SIG-M5 treated with dmso at 0.1 percent for 504 hours (cell line): ENCODE data around the gene BHLHA15.

ENCODE experiments used
- DNase-seq: peaks from one replicate; lab custom pipeline; 2025; ENCODE audit not compliant: unreplicated experiment; lab: John Stamatoyannopoulos, UW

Gene BHLHA15

DNA sequence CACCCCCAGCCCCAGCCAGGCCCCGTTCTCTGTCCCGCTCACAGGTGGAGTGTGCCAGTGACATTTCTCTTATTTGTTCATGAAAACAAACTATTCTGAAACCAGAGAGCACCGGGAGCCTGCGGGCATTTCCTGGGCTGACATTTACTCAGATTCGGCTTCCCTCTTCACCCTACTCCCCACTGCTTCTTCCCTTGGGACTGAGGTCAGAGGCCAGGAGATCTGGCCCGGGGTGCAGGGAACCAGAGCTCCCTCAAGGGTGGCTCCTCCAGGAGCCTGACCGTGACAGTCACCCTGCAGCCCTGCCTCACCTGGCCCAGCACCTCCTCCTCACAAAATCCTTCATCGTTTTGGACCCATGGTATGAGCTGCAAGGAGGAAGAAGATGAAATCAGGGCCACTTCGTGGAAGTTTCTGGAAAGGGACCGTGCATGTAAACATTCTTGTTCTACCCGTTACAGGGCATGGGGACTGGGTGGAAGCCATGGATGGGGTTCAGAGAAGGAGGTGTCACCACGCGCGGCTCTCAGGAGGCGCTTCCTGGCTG lies 12.2 kb downstream of the BHLHA15 start:
- peak; percentile 14 for DNase-seq

DNA sequence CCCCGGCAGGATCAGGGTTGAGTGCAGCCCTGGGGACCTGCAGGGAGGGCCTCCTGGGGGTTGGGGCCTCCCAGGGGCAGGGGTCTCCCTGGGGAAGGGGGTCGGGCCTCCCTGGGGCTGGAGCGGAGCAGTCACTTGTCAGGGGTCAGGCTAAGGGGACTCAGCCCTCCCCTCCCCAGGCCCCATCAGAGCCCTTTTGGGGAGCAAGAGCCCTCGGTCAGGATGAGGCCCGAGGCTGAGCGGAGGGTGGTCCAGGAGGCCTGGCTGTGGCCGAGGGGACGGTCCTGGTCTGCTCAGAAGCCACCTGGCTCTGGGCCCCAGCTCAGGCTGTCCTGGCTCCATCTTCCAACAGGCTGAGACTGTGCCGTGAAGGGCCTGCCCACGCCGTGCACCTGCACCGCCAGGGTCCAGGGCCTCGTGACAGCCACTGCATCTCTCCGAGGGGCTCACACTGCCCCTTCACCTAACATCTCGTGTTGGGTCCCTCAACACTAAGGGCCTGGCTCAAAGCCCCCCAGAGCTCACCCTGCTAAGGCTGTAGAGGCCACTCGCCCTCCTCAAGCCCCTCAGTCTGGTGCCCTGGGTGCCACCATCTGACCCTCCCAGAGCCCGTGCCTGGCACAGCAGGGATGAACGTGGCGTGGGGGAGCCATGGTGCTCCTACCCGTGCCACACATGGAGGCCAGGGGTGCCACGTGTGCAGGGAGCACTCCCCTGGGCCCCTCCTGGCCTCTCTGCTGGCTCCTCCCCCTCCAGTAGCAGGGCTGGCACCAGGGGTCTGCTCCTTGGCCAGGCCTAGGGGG lies 12.9 kb downstream of the BHLHA15 start:
- DNase-seq: no peak

DNA sequence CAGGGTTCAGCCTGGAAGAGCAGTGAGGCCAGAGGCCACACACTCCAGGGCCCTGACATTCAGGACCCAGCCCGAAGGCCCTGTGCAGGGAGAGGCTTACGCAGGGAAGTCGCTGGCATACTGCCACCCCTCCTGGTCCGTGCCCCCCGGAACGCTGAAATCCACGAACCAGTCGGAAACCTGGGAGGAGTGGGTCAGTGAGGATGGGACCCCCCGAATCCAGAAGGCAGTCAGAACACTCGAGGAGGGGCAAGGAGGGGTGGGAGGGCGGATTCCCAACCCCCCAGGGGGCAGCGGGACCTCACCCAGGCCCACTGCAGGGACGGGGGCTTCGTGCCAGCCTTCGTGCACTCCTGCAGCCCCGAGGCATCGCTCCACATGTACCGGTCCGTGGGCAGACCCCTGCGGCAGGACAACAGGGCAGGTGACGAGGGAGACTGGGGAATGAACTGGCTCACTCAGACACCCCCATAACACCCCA lies 13.5 kb downstream of the BHLHA15 start:
- DNase-seq: no peak

DNA sequence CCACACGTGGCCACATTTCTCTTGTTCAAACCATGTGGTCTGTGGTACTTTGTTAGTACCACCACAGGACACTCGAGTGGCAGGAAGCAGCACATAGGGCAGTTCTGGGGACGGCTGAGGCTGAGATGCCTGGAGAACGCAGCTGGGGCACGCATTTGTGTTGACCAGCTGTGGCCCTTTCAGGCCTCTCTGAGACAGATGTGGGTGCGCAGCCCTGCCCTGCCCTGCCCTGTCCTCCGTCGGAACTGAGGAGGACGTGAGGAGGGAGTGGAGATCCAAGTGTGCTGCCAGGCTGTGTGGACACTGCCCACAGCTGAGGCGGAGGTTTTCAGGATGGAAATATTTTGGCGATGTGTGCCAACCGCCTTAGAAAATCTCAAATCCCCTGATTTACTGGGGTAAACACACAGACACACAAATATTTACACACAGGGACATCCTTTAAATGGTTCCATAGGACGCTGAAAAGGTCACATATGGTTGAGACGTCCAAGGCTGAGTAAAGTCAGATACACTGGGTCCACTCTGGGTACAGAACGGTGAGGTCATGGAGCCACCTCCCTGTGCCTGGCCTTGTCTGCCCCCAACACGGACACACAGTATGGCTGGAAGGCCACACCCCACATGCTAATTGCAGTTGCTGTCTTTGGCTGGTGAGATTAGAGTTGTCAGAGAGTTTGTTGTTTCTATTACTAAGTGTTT lies 14.8 kb downstream of the BHLHA15 start:
- no peak for DNase-seq

DNA sequence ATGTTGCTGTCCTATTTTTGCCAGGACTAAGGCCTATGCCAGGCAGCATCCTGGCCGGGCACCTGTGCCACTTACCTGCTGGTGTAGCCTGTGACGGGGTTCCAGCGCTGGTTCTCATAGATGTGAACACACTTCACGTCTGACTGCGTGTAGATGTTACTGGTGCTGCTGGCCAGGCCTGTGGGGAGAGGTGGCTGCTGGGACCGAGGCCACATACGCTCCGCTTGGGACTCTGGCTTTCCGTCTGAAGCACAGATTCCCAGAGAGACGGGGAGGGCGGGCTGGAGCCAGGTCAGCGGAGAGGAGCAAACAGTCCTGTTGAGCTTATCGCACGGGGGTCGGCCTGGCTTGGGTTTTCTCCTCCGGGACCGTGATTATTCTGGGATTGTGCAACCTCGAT lies 16.7 kb downstream of the BHLHA15 start:
- no peak for DNase-seq

DNA sequence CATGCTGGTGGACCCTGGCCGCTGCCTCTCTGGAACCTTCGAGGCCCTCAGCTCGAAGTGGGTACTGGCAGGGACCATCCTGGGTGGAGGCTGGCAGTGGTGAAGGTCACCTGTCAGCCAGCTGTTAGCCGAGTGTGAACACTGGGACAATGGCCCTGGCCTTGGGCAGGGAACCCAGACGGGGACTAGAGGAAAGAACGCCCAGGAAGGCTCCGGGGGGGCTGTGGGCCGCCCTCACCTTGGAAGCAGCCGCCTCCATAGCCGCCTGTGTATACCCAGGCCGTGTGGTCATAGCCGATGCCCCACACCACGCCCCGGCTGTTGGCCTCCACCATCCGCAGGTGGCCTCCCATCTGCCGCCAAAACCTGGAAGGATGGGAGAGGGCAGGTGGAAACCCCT lies 17.6 kb downstream of the BHLHA15 start:
- DNase-seq: no peak

DNA sequence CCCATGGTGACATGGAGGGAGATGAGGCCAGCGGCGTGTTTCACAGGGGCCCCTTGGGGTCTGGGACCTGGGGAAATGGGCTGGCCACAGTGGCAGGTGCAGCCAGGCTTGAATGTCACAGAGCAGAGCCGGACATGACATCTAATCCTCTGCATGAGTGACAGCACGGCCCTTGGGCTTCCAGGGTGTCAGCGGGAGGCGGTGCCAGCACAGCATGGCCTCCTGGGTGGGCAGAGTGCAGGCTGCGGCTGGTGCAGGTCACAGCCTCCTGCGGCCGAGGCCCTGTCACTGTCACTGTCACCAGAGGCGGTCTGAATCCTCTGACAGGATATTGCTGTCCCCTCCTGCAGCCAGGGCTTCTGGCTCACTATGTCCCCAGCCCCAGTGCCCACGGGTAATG lies 18.2 kb downstream of the BHLHA15 start:
- no peak for DNase-seq

DNA sequence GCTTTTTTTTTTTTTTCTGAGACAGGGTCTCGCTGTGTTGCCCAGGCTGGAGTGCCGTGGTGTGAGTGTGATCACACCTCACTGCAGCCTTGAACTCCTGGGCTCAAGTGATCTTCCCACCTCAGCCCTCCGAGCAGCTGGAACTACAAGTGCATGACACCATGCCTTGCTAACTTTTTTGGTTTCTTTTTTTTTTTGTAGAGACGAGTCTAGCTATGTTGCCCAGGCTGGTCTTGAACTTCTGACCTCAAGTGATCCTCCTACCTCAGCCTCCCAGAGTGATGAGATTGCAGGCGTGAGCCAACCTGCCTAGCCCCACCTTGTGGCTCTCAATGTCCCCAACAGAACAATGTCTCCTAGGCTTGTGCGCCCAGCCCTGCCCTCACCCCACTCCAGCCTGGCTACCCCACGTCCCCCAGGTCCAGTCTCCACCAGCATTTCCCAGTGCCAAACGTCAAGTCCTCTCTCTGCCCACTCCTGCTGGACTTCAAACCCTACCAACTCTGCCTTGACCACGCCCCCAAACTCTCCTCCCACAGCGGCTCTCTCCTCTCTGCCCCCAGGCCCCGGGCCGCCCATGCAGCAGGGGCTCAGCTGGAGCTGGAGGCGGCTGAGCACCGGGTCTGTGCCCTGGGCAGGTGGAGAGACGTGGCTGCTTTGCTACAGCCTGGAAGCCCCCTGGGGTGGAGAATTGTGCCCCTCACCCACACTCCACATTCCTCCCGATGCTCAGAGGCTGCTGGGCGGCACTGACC lies 18.9 kb downstream of the BHLHA15 start:
- DNase-seq: no peak

DNA sequence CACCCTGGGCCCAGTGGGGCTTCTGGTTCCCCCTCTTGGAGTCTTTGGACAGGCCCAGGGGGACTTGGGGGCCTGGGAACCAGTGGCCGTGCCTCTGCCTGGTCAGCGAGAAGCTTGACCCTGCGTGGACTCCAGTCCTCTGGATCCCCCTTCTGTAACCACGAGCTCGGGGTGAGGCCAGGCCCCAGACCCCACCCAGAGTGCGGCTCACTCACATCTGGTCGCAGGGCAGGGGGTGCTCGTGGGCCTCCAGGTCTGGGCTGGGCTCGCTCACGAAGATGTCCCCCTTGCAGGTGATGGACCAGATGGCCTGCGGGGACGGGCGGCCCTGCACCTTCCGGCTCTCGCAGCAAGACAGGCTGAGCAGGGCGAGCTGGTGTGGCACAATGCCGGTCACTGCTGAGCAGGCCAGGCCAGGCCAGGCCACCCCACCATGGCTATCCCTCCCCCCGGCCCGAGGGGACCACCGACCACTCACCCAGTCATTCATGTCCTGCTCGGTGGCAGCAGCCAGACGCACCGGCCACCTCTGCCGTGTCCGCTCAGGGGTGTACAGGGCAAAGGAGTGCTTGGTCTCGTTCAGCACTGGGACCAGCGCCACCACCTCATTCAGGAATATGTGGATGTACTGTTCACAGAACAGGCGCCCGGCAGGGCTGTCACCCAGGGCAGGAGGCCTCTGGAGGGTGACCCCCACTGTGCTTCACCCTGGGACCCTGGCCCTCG lies 19.7 kb downstream of the BHLHA15 start:
- no peak for DNase-seq

DNA sequence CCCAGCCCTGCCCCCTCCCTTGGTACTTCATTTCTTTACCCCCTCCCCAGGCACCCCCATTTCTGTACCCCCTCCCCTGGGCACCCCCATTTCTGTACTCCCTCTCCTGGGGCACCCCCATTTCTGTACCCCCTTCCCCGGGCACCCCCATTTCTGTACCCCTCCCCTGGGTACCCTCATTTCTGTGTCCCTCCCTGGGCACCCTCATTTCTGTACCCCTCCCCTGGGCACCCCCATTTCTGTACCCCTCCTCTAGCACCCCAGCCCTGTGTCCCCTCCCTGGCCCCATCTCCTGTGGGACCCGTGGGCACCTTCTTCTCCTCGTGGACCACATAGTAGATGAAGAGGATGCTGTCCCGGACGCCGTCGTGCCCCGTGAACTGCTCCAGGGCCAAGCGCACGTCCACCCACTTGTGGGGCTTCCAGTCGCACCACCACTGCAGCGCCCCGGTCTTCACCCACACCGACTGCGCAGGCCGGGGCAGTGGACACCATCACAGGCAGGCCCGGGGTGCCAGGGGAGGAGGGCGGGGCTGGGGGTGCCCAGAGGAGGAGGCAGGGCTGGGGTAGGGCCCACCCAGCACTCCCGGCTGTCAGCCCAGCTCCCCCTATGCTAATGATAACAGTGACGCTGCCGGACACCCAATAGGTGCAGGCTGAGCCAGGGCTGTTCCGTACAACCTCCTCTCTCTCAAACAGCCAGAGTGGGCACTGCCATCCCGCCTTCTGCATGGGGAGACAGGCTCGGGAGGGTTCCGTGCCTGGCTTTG lies 20.4 kb downstream of the BHLHA15 start:
- DNase-seq: no peak

DNA sequence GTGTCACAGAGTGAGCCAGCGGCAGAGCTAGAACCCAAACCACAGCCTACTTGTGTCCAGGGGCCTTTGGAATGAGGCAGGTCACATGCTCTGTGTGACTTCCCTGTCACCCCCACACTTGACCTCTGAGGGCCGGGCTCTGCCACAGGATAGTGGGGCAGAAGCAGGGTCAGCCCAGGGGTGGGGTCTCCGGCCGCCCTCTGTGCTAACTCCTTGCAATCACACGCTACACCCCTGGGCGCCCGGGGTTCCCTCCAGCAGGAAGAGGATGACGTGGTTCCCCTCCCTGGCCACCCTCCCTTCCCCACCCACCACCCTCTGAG lies 21.0 kb downstream of the BHLHA15 start:
- DNase-seq: no peak

DNA sequence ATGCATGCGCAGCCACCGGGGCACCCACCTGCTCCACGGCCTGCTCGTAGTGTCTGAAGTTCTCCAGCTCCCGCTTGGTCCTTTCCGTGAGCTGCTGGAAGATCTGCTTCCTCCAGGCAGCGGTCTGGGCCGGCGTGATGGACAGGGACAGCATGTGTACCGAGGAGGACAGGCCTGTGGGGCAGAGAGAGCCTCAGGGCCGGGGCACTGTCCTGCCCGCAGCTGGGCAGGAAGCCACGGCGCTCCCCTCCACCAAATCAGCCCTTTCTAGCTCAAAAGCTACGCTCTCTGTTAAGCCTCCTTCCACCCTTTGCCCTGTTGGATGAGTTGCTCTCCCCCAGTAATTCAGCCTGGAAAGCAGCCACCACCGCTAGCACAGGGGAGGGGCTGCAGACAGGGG lies 21.6 kb downstream of the BHLHA15 start:
- DNase-seq: no peak

DNA sequence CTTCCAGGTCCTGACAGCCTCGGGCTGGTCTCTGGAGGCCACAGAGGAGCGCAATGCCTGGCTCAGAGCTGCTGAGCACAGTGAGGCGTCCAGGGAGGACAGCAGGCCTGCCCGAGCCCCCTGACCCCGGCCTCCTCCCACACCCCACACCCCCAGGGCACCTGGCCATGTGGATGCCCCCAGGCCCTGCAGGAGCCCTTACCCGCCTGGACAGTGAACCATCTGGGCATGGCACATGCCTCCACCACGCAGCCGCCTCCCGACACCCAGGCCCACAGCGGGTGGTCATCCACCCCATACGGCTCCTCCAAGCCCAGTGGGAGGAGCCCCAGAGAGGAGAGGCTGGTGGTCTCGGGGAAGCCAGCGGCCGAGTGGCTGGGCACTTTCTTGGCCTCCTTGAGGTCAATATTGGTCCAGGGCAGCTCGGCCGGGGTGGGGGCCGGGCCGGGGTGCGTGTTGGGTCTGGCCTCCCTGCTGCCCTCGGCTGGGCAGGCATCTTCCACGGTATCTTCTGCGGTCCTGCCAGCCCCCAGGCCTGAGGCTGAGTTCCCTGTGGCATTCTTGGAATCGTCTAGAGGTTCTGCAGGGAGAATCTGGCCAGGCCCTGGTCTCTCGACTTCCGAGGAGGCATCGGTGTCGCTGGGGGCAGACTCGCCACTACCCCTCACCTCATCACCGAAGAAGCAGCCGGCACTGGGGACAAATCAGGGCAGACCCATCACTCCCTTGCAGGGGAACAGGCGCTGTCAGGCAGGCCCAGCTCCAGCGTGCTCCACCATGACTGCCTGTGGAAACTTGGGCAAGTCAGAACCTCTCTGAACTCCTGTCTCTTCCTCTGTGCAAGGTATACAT lies 22.2 kb downstream of the BHLHA15 start:
- DNase-seq: no peak

DNA sequence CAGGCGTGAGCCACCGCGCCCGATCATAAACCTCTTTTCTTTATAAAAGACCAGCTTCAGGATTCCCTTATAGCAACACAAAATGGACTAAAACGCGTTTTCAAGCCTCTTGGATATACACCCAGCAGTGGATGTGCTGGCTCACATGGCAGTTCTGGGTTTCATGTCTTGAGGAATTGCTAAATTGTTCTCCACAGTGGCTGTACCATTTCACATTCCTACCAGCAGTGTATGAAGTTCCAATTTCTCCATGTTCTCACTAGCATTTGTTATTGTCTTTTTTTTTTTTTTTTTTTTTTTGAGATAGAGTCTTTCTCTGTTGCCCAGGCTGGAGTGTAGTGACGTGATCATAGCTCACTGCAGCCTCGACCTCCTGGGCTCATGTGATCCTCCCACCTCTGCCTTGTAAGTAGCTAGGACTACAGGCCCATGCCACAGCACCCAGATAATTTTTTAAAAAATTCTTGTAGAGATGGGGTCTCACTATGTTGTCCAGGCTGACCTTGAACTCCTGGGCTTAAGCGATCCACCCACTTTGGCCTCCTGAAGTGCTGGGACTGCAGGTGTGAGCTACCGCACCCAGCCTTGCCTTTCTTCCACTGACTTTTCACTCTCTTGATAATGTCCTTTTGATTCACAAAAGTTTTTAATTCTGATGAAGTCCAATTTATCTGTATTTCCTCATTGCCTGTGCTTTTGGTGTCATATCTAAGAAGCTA lies 23.3 kb downstream of the BHLHA15 start:
- DNase-seq: no peak

DNA sequence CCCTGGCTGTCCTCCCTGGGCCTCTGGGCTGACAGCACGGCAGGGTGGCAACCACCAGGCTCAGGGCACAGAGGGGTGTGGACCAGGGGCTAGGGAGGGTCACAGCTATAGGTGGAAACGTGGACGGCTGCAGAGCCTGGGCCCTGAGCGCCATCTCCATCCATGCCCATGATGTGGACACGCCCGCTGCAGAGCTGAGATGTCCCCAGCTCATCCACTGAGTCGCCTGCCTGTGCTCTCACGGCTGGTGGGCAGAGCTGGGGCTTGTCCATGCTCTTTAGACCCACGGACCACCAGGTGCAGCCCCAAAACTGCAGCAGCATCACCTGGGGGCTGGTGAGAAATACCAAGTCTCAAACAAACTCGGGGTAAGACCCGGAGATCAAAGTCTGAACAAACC lies 24.7 kb downstream of the BHLHA15 start:
- no peak for DNase-seq

DNA sequence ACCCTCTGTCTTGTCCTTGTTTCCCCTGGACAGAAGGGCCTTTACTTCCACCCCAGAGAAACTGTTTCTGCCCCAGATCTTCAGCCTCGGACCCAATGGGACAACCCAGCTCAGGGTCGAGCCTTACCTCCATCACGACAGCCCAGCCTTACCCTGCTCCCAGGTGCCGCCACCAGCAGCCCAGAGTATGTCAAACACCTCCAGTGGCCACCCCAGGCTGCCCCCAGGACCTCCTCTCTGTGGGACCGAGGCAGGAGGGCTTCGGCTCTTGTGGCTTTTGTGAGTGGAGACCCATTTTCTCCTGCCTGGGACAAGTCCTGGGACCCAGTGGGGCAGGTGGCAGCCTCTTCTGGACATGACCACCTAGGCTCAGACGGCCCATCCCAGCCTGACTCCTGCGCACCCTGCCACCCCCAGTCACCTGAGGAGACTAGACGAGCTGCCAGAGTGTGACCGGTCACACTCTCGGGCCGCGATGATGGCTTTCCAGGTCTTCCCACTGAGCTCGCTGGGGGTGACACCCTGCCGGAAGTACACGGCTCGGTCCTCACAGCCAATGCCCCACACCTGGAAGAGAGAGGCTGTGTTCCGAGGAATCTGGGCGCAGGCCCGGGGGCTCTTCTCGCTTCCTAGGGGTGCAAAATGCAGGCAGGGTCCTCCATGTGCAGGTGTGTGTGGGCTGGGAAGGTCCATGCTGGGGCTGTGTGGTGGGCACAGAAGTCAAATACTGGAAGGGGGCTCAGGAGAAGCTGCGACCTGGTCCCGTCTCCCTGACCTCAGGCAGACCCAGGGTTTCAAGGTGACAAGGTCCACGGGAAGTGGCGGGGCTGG lies 25.3 kb downstream of the BHLHA15 start:
- no peak for DNase-seq

DNA sequence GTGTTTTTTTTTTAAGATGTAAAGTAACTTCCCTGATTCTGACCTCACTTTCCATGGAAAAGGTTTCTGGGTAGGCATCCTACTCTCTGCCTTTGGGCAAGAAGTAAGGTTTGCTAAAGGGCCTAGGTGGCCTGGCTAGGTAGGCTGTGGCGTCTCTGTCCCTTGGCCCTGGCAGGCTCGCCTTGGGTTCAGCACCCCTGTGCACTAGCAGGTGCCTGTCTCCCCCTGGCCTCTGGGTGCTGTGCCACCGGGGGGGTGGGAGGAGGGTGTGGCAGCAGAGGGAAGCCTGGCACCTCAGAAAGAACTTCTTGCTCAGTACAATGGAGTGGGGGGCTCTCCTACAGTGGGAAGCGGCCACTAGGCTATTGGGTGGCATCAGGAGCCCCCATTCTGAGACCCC lies 26.8 kb downstream of the BHLHA15 start:
- no peak for DNase-seq

DNA sequence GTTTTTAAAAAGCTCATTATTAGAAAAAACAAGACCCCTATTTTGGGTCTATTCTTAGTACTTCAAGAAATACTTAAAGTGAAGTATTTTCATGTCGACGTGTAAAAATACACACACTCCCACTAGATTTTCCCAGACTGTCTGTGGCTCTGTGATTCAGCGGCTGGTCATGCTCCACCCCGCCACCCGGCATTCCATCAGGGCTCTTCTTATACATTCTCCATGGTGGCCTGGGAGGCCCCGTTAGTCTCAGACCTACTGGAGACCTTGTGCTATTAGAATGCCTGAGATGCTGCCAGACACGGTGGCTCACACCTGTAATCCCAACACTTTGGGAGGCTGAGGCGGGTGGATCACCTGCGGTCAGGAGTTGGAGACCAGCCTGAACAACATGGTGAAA lies 27.7 kb downstream of the BHLHA15 start:
- DNase-seq: no peak
